ENCODE measurements around the gene DDIAS. TPM values are rescaled to one million over a fixed set of nuclear protein-coding genes. Genes with fewer than 3 reads are reported as not detected.

Gene DDIAS
- total RNA-seq, 3 donors from 2014 or later = 0.87 to 4.4 (median 1.2) TPM

DNA sequence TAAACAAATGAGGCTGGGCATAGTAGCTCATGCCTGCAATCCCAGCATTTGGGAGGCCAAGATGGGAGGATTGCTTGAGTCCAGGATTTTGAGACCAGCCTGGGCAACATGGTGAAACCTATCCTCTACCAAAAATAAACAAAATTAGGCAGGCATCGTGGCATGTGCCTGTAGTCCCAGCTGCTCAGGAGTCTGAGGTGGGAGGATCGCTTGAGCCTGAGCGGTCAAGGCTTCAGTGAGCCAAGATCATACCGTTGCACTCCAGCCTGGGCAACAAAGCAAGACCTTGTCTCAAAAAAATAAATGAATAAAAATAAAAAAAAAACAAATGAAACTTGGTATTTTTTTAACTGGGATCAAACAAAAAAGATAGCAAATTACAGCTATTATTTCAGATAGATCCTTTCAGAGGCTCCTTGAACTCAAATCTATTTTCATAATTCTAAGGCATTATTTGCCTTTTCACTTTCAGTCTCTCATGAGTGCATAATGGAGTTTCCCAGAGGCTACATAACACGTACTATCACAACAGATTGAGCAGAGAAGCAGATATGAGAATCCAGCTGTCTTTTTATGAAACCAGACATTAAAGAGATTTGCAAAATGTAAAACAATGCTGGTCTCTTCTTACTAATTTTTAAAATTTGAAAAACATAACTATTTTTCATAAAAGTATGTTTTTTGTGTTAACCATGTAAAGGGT is 23.1 kb downstream of the DDIAS start:
- no peaks in the 10 kb centered on the region for H3K9me3 ChIP-seq
- ATAC-seq (no peak), DNase-seq (no peak)
- TF ChIP-seq, protein P1, sequence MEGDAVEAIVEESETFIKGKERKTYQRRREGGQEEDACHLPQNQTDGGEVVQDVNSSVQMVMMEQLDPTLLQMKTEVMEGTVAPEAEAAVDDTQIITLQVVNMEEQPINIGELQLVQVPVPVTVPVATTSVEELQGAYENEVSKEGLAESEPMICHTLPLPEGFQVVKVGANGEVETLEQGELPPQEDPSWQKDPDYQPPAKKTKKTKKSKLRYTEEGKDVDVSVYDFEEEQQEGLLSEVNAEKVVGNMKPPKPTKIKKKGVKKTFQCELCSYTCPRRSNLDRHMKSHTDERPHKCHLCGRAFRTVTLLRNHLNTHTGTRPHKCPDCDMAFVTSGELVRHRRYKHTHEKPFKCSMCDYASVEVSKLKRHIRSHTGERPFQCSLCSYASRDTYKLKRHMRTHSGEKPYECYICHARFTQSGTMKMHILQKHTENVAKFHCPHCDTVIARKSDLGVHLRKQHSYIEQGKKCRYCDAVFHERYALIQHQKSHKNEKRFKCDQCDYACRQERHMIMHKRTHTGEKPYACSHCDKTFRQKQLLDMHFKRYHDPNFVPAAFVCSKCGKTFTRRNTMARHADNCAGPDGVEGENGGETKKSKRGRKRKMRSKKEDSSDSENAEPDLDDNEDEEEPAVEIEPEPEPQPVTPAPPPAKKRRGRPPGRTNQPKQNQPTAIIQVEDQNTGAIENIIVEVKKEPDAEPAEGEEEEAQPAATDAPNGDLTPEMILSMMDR (IDR thresholded peaks at IDR 0.05) = no peak
- intact Hi-C loops (cut with DNase I, micrococcal nuclease) = no loop called here
- no peak overlapping the region for H3K4me3 ChIP-seq
- H3K36me3 ChIP-seq (ENCODE audit: low read depth) = no peaks in the 10 kb centered on the region
- H3K4me1 ChIP-seq (ENCODE audit: low read depth) = peaks cover 4% of the 10 kb centered on the region

DNA sequence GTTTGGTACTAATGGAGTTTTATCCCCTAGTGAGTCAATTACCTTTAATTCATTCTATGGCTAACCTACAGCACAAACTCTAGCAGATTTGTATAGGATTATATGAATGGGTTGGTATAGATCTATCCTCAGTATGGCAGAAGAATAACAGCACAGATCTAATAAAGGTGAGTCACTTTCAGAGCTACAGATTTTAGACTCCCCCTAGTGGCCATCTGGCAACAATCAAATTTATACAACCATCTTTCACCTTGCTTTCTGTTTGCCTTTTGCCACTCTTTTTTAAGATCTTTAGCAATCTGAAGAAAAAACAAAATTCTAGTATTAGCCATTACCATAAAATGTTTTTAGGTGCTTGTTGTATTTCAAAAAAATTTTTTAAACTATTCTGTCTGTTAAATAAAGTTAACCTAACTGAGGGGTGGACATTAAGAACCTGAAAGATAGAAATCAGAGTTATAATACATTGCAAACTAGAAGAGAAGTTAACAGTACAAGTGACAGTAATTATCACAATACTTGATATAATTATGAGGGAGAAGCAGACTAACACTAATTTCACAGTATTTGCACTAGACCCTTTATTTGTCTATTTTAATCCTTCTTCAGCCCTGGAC is 25.8 kb downstream of the DDIAS start:
- Histone ChIP-seq H3K4me1 (ENCODE audit: low read depth) (peaks cover 4% of the 10 kb centered on the region), H3K36me3 (ENCODE audit: low read depth) (no peaks in the 10 kb centered on the region), H3K4me3 (no peak overlapping the region), H3K9me3 (no peaks in the 10 kb centered on the region)
- ATAC-seq = peak; percentile 91
- DNase-seq = peak in 1 of 3 donors; percentile 61
- intact Hi-C loops (cut with DNase I, micrococcal nuclease) = loop anchor here in 1 of 2 donors (2.0 kb wide), 1 partner anchor 61 kb away; no protein-coding TSS in a partner anchor
- TF ChIP-seq, protein P1 (IDR thresholded peaks at IDR 0.05) = peak; percentile 81

DNA sequence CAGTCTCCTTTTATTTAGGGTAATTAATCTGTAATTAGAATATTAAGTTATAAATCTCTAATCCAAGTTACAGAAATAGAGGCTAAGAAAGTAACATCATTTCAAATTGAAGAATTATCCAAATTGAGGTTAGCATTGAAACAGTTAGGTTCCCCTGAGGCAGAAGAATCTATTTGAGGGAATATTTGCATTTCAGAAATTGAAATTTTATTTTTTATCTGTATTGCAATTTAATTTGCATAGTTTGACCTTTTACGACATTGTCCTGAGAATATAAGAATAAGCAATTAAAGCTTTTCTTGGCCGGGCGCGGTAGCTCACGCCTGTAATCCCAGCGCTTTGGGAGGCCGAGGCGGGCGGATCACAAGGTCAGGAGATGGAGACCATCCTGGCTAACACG is 27.6 kb downstream of the DDIAS start:
- H3K36me3 ChIP-seq (ENCODE audit: low read depth) = no peaks in the 10 kb centered on the region
- no peak overlapping the region for H3K4me3 ChIP-seq
- ATAC-seq (no peak), DNase-seq (no peak)
- TF ChIP-seq, protein P1 (IDR thresholded peaks at IDR 0.05) = no peak
- intact Hi-C loops (cut with DNase I, micrococcal nuclease) = no loop called here
- H3K9me3 ChIP-seq = no peaks in the 10 kb centered on the region
- H3K4me1 ChIP-seq (ENCODE audit: low read depth) = peaks cover 4% of the 10 kb centered on the region

DNA sequence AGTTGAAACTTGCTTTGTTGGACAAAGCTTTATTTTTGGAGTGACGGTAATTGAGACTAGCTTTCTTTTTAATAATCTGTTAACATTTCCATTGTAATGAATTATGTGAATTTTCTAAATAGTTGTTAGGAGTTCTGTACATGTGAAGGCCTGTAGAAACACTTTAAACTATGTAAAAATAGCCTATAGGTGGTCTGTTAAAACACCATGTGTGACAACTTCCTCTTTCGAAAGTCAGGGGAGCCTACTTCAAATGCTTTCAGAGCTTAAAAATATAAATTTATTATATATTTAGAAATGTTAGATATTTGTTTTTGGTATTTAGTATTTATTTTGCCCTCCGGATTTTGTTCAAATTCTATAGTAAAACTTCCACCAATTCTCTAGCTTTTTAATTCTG is 28.7 kb downstream of the DDIAS start:
- Histone ChIP-seq H3K4me3 (no peak overlapping the region), H3K9me3 (no peaks in the 10 kb centered on the region), H3K4me1 (ENCODE audit: low read depth) (peaks cover 4% of the 10 kb centered on the region), H3K36me3 (ENCODE audit: low read depth) (no peaks in the 10 kb centered on the region)
- DNase-seq (no peak), ATAC-seq (no peak)
- TF ChIP-seq, protein P1 (IDR thresholded peaks at IDR 0.05) = no peak
- intact Hi-C loops (cut with DNase I, micrococcal nuclease) = no loop called here

DNA sequence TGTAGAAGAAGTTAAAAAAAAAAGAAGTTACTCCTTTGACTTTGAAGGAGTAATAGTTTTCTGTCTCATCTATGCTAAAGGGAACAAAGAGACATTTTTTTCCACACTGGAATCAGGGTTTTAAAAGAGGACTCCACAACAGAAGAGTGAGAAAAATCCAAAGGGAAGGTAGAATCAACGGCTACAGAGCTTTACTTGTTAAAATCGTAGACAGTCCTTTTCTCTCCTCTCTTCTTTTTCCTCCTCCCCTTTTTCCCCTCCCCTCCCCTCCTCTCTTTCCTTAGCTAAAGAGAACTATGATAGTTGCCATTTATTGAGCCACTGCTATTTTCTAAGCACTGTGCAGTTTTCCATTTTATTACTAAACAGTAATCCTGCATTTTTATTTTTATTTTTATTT is 29.2 kb downstream of the DDIAS start:
- Histone ChIP-seq H3K4me3 (no peak overlapping the region), H3K9me3 (no peaks in the 10 kb centered on the region), H3K36me3 (ENCODE audit: low read depth) (no peaks in the 10 kb centered on the region), H3K4me1 (ENCODE audit: low read depth) (peaks cover 4% of the 10 kb centered on the region)
- intact Hi-C loops (cut with DNase I, micrococcal nuclease) = no loop called here
- TF ChIP-seq, protein P1 (IDR thresholded peaks at IDR 0.05) = no peak
- ATAC-seq (no peak), DNase-seq (no peak)

Measured in mucosa of descending colon (tissue), 3 donors.